Endodermal cell (in vitro differentiated cells): ENCODE results near the gene ASZ1. TPM values are rescaled to one million over a fixed set of nuclear protein-coding genes. Genes with fewer than 3 reads are reported as not detected.

Source experiments
- DNase-seq: peaks from one replicate; pipeline ENCODE4 v3.0.0-alpha.2; 2017
- H3K27ac ChIP-seq: 2 replicates; pipeline ENCODE4 v1.5.1; 2013; ENCODE audit warnings: mild to moderate bottlenecking, low read depth, low read length, moderate library complexity
- H3K27me3 ChIP-seq: 2 replicates; pipeline ENCODE4 v1.6.1; 2013; ENCODE audit warnings: mild to moderate bottlenecking, low read length, moderate library complexity; ENCODE audit not compliant: insufficient read depth, control insufficient read depth, poor library complexity, severe bottlenecking
- H3K36me3 ChIP-seq: 2 replicates; pipeline ENCODE4 v1.7.0; 2013; ENCODE audit warnings: mild to moderate bottlenecking, low read length, moderate library complexity; ENCODE audit not compliant: control insufficient read depth, insufficient read depth
- H3K4me1 ChIP-seq: one replicate; pipeline ENCODE4 v1.7.0; 2013; ENCODE audit warnings: low read length; ENCODE audit not compliant: control insufficient read depth, insufficient read depth
- H3K4me3 ChIP-seq: 2 replicates; pipeline ENCODE4 v1.5.1; 2013; ENCODE audit warnings: mild to moderate bottlenecking, low read length, moderate library complexity
- H3K9ac ChIP-seq: 2 replicates; pipeline ENCODE4 v1.6.1; 2013; ENCODE audit warnings: mild to moderate bottlenecking, low read length, moderate library complexity; ENCODE audit not compliant: poor library complexity, severe bottlenecking; ENCODE audit errors: extremely low read depth
- H3K9me3 ChIP-seq: 2 replicates; pipeline ENCODE4 v1.6.1; 2013; ENCODE audit warnings: mild to moderate bottlenecking, low read length, moderate library complexity; ENCODE audit not compliant: control insufficient read depth
- H3K27ac Mint-ChIP-seq: 2 replicates; pipeline ENCODE4 v1.8.0; 2020; ENCODE audit warnings: mixed read lengths
- H3K27me3 Mint-ChIP-seq: 2 replicates; pipeline ENCODE4 v1.8.0; 2021; ENCODE audit warnings: mild to moderate bottlenecking, mixed read lengths; ENCODE audit not compliant: insufficient read depth
- H3K36me3 Mint-ChIP-seq: 2 replicates; pipeline ENCODE4 v1.8.0; 2020; ENCODE audit warnings: low read depth, mixed read lengths
- H3K4me1 Mint-ChIP-seq: 2 replicates; pipeline ENCODE4 v1.8.0; 2020; ENCODE audit warnings: mixed read lengths
- H3K4me3 Mint-ChIP-seq: 2 replicates; pipeline ENCODE4 v1.8.0; 2020; ENCODE audit warnings: mild to moderate bottlenecking, moderate library complexity, mixed read lengths
- H3K9me3 Mint-ChIP-seq: 2 replicates; pipeline ENCODE4 v1.8.0; 2020; ENCODE audit warnings: mild to moderate bottlenecking, mixed read lengths
- CTCF ChIP-seq: fragments of 200-600 bp; sonication (generic); conservative IDR thresholded peaks from 2 replicates; pipeline ENCODE4 v1.5.0; 2021; ENCODE audit warnings: antibody characterized with exemption, mild to moderate bottlenecking
- WGBS, 2 experiments: methylation state at CpG; one replicate each; pipeline versions ENCODE4 v1.1.5 to v1.1.7; 2013; ENCODE audit warnings: missing lambda C conversion rate in 2 of 2, mixed read lengths in 1 of 2; ENCODE audit not compliant: insufficient coverage in 1 of 2, insufficient read length in 1 of 2; 5-methylcytosine and 5-hydroxymethylcytosine counted together
- total RNA-seq, 2 donors: library from RNA; stranded (reverse); fragmentation: NEBNext Ultra II Directional in 1 of 2; extraction: Animal tissue kit (Norgen Biotek cat#: 25700) in 1 of 2; gene quantifications; 2 replicates in 1 of 2; 3 replicates in 1 of 2; pipeline ENCODE4 v1.2.1, GENCODE V29; 2021

The ASZ1 gene
- total RNA-seq, 2 donors from 2014 or later, result not detected

- H3K4me1 Mint-ChIP-seq, result no peaks in the 10 kb centered on the region
- no peaks in the 10 kb centered on the region for H3K27me3 Mint-ChIP-seq
- Histone ChIP-seq H3K4me1 (no peaks in the 10 kb centered on the region), H3K9me3 (no peaks in the 10 kb centered on the region), H3K27me3 (no peaks in the 10 kb centered on the region), H3K36me3 (no peaks in the 10 kb centered on the region), H3K27ac (no peak overlapping the region), H3K9ac (no peak overlapping the region), H3K4me3 (no peak overlapping the region)
- H3K9me3 Mint-ChIP-seq, result peaks cover 7% of the 10 kb centered on the region
- 80 to 82% methylated on average over 3 to 6 of the region's 6 CpGs for WGBS, 2 experiments
- TF ChIP-seq CTCF, result peak; percentile 63
- H3K4me3 Mint-ChIP-seq, result no peak overlapping the region
- H3K36me3 Mint-ChIP-seq, result no peaks in the 10 kb centered on the region
- H3K27ac Mint-ChIP-seq, result no peak overlapping the region
- no peak for DNase-seq
Measured at GRCh38 chr7:117385363-117386109, 41.8 kb downstream of the ASZ1 start.

GRCh38 chr7:117384688-117385362 is 42.5 kb downstream of the ASZ1 start:
- H3K27me3 ChIP-seq, result no peaks in the 10 kb centered on the region
- H3K4me3 Mint-ChIP-seq, result no peak overlapping the region
- no peak overlapping the region for H3K27ac ChIP-seq
- no peak overlapping the region for H3K27ac Mint-ChIP-seq
- TF ChIP-seq CTCF, result no peak
- WGBS, 2 experiments, result 94% methylated on average over 5 of the region's 5 CpGs; no CpG with 5 or more reads in 1 of the 2 experiments
- H3K36me3 Mint-ChIP-seq, result no peaks in the 10 kb centered on the region
- H3K9ac ChIP-seq, result no peak overlapping the region
- no peaks in the 10 kb centered on the region for H3K4me1 Mint-ChIP-seq
- H3K4me3 ChIP-seq, result no peak overlapping the region
- no peak for DNase-seq
- peaks cover 7% of the 10 kb centered on the region for H3K9me3 Mint-ChIP-seq
- H3K4me1 ChIP-seq, result no peaks in the 10 kb centered on the region
- H3K9me3 ChIP-seq, result no peaks in the 10 kb centered on the region
- H3K36me3 ChIP-seq, result no peaks in the 10 kb centered on the region
- no peaks in the 10 kb centered on the region for H3K27me3 Mint-ChIP-seq

GRCh38 chr7:117383483-117384189 is 43.7 kb downstream of the ASZ1 start:
- 84 to 100% methylated on average over 1 to 3 of the region's 3 CpGs for WGBS, 2 experiments
- no peak for TF ChIP-seq CTCF
- no peaks in the 10 kb centered on the region for H3K4me1 Mint-ChIP-seq

More at GRCh38 chr7:117383483-117384189, 43.7 kb downstream of the ASZ1 start:
- no peaks in the 10 kb centered on the region for H3K4me1 ChIP-seq
- no peaks in the 10 kb centered on the region for H3K36me3 ChIP-seq
- H3K9ac ChIP-seq, result no peak overlapping the region
- H3K27me3 ChIP-seq, result no peaks in the 10 kb centered on the region
- Mint-ChIP-seq H3K27ac (no peak overlapping the region), H3K9me3 (peaks cover 4% of the 10 kb centered on the region), H3K27me3 (no peaks in the 10 kb centered on the region), H3K36me3 (no peaks in the 10 kb centered on the region), H3K4me3 (no peak overlapping the region)
- no peak overlapping the region for H3K27ac ChIP-seq
- no peaks in the 10 kb centered on the region for H3K9me3 ChIP-seq
- H3K4me3 ChIP-seq, result no peak overlapping the region
- DNase-seq, result no peak
